RPMI7951 (cell line): ENCODE measurements around the gene GLTP. TPM values are rescaled to one million over a fixed set of nuclear protein-coding genes. Genes with fewer than 3 reads are reported as not detected.
"Not testable (repeated sequence)": the region's sequence is repeated elsewhere in the genome, so short reads cannot be mapped to it uniquely, and the experiment has no call there.

Source experiments
- DNase-seq: peaks from one replicate; pipeline ENCODE4 v3.0.0-alpha.2; 2012; ENCODE audit warnings: low read depth
- total RNA-seq: library from RNA; depleted of rRNA; stranded (reverse); fragments of >200 nt; shearing (Covaris generic); gene quantifications from 2 replicates; pipeline ENCODE4 v1.2.3, GENCODE V29; 2014; rRNA removed

The GLTP gene
- total RNA-seq, result 35.7 and 36.8 TPM in 2 replicates

- DNase-seq, result peak; percentile 75
Observed at GRCh38 chr12:109880043-109880931, at the start of gene GLTP. Gene GLTP, minus strand, starts transcription at chr12:109880541. Its CDS starts 167 bp downstream, at chr12:109880374.

DNA sequence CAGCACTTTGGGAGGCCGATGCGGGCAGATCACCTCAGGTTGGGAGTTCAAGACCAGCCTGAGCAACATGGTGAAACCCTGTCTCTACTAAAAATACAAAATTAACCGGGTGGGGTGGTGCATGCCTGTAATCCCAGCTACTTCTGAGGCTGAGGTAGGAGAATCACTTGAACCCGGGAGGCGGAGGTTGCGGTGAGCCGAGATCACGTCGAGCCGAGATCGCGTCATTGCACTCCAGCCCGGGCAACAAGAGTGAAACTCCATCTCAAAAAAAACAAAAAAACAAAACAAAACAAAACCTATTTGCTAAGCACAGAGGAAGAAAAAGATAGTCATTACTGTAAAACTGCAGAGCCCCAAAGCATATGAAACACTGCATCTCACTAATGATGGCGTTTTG is 49.0 kb upstream of the GLTP start:
- DNase-seq, result not testable (repeated sequence)

GRCh38 chr12:109928058-109928656 is 47.8 kb upstream of the GLTP start:
- no peak for DNase-seq

DNA sequence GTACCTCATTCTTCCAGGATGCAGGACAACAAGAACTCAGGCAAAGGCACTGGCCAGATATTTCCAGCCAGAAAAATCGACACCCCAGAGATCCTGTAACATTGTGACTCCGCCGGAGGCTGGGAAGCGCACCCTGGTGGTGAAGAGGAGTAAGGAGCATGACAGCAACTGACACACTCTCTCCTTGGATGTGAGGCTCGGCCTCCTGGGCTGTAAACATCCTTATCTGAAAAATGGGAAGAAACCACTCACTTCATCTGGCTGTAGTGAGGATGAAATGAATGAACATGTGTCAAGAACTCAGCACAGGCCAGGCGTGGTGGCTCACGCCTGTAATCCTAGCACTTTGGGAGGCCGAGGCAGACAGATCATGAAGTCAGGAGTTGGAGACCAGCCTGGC is 47.3 kb upstream of the GLTP start:
- DNase-seq, result peak; percentile 37

DNA sequence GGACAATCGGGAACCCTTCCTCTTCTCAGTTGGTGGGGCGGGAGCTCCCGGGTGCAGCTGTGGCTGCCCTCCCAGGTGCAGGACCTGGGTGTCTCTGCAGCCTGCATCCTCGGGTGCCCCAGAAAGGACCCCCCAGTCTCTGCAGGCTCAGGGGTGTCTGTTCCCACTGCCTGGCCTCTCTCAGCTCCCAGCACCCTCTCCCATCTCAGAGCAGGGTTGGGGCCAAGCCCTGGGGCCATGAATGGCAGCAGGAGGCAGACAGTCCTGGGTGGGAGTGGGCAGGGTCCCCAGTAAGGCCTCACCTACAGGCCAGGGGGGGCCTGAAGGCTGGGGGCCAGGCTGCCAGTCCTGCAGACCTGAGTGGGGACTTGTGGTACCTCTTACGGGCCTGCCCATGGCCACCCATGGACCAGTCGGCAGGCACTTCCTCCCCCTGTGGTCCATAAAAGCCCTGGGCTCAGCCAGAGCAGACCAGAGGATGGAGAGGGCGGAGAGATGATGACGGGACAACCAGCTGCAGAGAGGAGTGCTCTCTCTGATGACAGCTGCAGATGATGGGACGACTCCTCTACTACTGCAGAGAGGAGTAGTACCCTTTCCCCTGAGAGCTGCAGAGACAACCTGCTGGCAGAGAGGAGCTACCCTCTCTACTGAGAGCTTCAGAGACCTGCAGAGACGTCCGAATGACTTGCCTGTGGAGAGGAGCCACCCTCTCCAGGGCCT is 46.3 kb upstream of the GLTP start:
- DNase-seq, result no peak

GRCh38 chr12:109926016-109926415 is 45.7 kb upstream of the GLTP start:
- DNase-seq, result no peak

- DNase-seq, result no peak
Observed at GRCh38 chr12:109925185-109925840, 45.0 kb upstream of the GLTP start.

GRCh38 chr12:109923481-109924245 is 43.3 kb upstream of the GLTP start:
- no peak for DNase-seq

GRCh38 chr12:109923038-109923437 is 42.7 kb upstream of the GLTP start:
- no peak for DNase-seq

DNA sequence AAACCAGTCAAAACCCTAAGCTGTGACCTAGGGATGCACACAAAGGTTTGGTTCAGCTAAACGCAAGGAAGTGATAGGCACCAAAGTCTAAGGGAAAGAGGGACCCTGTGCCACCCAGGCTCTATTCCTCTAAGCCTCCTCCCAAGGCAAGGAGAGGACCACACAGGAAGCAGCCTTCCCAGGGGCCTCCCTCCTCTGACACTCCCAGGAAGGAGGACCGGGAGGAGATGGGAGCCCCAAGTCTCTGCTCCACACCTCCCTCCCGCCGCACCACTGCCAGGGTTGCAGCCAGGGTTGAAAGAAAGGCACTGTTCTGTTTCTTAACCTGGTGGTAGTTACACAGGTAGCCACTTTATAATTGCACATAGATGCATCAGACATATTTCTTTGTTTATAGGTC is 41.6 kb upstream of the GLTP start:
- no peak for DNase-seq

DNA sequence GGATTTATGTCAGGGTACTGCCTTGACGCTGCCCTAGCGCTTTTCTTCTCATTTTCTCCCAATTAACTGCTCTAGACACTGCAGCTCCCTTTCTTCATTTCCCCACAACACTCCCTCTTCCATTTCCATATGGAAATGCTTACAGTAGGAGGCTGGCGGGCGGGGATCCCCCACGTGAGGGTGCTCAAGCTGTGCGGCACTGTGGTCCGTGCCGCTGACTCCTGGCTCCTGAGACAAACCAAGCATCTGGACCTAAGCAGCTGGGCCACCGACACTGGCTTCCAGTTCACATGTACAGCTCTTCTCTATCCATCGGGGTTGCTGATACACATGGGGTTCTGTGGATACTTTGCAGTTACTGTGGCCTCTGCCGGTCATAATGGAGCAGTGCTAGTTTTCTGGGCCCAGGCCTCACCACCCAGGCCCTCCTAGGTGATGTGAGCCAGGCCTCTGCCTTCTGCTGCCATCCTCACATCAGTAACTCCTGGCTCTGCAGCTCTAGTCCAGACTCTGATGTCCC is 40.0 kb upstream of the GLTP start:
- DNase-seq, result no peak

DNA sequence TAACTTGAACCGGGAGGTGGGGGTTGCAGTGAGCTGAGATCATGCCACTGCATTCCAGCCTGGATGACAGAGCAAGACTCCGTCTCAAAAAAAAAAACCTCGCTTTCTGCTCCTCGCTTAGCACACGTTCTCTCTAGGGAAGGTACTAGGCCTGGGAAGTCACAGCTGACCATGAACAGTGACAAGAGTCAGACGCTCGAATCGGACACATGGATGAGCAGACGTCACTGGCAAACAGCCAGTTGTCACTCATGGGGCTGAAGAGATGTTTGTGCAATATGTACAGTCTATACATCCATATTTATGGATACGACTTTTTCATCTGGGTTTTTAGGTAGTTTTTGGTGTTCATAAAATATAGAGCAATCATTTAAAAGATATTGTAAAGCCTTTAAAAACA is 39.1 kb upstream of the GLTP start:
- DNase-seq, result no peak

- no peak for DNase-seq
Observed at GRCh38 chr12:109916045-109916444, 35.7 kb upstream of the GLTP start.

DNA sequence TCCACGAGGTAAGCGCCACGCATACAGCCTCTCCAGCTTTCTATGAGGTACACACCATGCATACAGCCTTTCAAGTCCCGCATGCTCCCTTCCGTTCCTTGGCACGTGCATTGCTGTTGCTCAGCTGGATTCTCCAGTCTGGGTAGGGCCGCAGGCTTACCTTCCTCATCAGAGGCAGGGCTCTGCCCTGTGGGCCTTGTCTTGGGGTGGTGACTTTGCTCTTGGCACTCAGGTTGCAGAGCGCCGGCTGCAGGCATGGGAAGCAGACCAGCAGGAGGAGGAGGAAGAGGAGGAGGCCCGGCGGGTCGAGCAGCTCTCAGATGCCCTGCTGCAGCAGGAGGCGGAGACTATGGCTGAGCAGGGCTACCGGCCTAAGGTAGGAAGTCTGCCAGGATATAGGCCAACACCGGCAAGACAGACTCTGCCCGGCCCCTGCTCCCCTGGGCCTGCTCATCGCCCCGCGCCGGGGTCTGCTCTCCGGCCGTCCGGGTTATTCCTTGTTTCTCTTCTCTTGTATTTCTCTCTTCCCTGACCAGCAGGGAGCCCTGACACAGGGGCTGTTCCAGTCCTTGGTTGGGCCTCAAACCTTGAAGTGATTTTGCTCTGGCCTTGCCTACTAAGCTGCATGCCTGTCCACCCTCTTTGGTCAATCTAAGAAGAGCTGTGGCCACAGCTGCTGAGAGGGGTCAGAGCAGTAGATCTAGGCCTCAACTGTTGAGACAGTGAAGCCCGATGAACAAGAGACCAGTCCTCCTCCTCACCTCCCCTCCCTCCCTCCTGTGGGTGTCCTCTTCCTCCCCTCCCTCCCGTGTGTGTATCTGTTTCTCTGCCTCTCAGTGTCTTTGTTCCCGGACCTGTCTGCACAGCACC is 35.1 kb upstream of the GLTP start:
- DNase-seq, result no peak

DNA sequence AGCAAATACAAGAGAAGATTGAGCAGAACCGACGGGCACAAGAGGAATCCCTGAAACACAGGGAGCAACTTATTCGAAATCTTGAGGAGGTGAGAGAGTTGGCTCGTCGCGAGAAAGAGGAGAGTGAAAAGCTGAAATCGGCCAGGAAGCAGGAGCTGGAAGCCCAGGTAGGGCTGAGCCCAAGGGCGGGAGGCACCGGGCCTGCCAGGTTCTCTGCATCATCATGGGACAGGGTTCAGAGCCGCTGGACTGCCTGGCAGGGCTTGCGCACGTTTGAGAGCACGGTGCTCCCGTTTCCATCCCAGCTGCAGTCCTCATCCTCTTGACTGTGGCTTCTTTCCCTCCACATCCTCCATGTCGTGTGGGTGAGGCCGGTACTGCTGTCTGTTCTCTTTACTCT is 34.1 kb upstream of the GLTP start:
- DNase-seq, result no peak

- no peak for DNase-seq
Observed at GRCh38 chr12:109912855-109913321, 32.5 kb upstream of the GLTP start.

GRCh38 chr12:109910969-109911348 is 30.6 kb upstream of the GLTP start:
- DNase-seq, result peak; percentile 6

GRCh38 chr12:109910254-109910968 is 30.1 kb upstream of the GLTP start:
- DNase-seq, result no peak

DNA sequence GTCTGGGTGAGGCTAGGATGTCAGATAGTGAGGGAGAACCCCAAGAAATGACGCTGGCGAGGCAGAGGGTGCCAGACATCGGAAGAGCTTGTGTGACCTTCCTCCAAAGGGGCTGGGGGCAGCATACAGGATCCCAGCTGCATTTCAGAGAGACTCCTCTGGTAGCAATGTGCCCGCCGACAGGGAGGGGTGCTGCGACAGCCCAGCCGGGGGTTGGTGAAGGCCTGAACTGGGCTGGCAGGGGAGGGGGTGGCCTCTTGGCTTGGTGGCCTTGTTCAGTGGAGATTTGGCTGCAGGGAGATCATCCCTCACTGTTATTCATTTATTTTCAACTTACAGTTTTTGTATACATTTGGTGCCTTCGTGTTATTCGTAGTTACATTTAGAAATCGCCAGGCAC is 25.0 kb upstream of the GLTP start:
- no peak for DNase-seq
